Measurements from ENCODE around the gene COX8A. TPM values are rescaled to one million over a fixed set of nuclear protein-coding genes. Genes with fewer than 3 reads are reported as not detected.
A peak's percentile ranks its signal among the peaks of the same experiment; 100 is the strongest.

The COX8A gene
- total and polyA plus RNA-seq, 9 of the 15 experiments (the other 6 are each of a cell fraction or from before 2014, with no cell fraction given): 274 to 1,206 (median 526) TPM

DNA sequence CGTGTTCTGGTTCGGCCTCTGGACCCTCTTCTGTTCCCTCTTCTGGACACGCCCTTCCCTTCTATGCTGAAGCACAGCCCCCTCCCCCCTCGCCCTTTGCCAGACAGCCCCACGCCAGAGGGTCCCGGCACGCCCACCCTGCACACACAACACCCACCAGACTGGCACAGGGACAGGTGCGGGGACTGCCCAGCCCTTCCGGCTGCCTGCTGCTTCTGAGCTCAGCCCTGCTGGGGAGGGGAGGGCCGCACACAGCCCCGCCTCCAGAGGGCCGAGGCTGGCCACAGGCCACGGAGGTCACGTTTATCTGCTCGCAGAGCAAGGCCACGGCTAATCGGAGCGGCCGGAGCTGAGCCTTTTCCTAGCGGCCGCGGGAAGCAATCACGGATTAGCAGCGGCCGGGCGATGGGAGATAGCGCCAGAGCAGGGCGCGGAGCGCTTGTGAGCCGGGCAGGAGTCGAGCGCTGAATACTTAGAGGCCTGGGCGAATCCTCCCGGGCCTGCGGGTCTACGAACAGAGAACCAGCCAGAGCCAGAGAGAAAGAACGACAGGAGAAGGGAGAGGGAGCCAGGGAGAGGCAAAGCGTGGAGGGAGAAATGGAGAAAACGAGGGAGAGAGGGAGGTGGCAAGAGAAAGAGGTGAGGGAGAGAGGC is 33.3 kb downstream of the COX8A start (continued):
- TF ChIP-seq, protein P1, sequence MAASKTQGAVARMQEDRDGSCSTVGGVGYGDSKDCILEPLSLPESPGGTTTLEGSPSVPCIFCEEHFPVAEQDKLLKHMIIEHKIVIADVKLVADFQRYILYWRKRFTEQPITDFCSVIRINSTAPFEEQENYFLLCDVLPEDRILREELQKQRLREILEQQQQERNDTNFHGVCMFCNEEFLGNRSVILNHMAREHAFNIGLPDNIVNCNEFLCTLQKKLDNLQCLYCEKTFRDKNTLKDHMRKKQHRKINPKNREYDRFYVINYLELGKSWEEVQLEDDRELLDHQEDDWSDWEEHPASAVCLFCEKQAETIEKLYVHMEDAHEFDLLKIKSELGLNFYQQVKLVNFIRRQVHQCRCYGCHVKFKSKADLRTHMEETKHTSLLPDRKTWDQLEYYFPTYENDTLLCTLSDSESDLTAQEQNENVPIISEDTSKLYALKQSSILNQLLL (CRISPR knock-in tag; IDR thresholded peaks at IDR 0.05; ENCODE audit: borderline replicate concordance): no peak
- TF ChIP-seq PHB2 (IDR thresholded peaks at IDR 0.05; ENCODE audit: low read depth) (peak; percentile 77), NCOA1 (IDR thresholded peaks at IDR 0.05; ENCODE audit: low read depth) (peak; percentile 59; the same call in 1 of the 2 replicates), SIN3A (IDR thresholded peaks at IDR 0.05; ENCODE audit: borderline replicate concordance in 2 of 2, control insufficient read depth in 1 of 2, low read depth in 2 of 2, low read length in 2 of 2) (no peak), NUFIP1 (IDR thresholded peaks at IDR 0.05; ENCODE audit: partially characterized antibody) (no peak), LARP7 (IDR thresholded peaks at IDR 0.05) (no peak), DIDO1 (tag; IDR thresholded peaks at IDR 0.05; ENCODE audit: low read depth) (no peak), STAT5B (CRISPR knock-in tag; IDR thresholded peaks at IDR 0.05) (no peak), ZBTB8A (IDR thresholded peaks at IDR 0.05; ENCODE audit: partially characterized antibody) (no peak), HDAC1 (IDR thresholded peaks at IDR 0.05) (peak; percentile 72 to 99; a peak in 3 of 4 replicates), NFRKB (IDR thresholded peaks at IDR 0.05; ENCODE audit: low read depth) (no peak), U2AF1 (optimal IDR thresholded peaks at IDR 0.05; ENCODE audit: low read depth, low read length) (no peak), GATAD2B (IDR thresholded peaks at IDR 0.05; ENCODE audit: borderline replicate concordance) (peak; percentile 47; the same call in 1 of the 2 replicates), SMARCA5 (IDR thresholded peaks at IDR 0.05) (no peak), MAFG (tag; conservative IDR thresholded peaks at IDR 0.05) (no peak), MAFF (IDR thresholded peaks at IDR 0.05; ENCODE audit: low read length) (no peak), ZSCAN29 (IDR thresholded peaks at IDR 0.05) (no peak), PHF20 (IDR thresholded peaks at IDR 0.05; ENCODE audit: partially characterized antibody) (peak; percentile 70), CAMTA2 (CRISPR knock-in tag; conservative IDR thresholded peaks at IDR 0.05) (no peak), ZNF347 (CRISPR knock-in tag; IDR thresholded peaks at IDR 0.05; ENCODE audit: low read depth) (no peak), CCNT2 (IDR thresholded peaks at IDR 0.05; ENCODE audit: borderline replicate concordance, extremely low read depth, insufficient read length, low read depth, low read length) (peak; percentile 97)
- TF ChIP-seq, protein P2, sequence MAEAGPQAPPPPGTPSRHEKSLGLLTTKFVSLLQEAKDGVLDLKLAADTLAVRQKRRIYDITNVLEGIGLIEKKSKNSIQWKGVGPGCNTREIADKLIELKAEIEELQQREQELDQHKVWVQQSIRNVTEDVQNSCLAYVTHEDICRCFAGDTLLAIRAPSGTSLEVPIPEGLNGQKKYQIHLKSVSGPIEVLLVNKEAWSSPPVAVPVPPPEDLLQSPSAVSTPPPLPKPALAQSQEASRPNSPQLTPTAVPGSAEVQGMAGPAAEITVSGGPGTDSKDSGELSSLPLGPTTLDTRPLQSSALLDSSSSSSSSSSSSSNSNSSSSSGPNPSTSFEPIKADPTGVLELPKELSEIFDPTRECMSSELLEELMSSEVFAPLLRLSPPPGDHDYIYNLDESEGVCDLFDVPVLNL (CRISPR knock-in tag; IDR thresholded peaks at IDR 0.05; ENCODE audit: low read depth): no peak
- TF ChIP-seq, protein P3, sequence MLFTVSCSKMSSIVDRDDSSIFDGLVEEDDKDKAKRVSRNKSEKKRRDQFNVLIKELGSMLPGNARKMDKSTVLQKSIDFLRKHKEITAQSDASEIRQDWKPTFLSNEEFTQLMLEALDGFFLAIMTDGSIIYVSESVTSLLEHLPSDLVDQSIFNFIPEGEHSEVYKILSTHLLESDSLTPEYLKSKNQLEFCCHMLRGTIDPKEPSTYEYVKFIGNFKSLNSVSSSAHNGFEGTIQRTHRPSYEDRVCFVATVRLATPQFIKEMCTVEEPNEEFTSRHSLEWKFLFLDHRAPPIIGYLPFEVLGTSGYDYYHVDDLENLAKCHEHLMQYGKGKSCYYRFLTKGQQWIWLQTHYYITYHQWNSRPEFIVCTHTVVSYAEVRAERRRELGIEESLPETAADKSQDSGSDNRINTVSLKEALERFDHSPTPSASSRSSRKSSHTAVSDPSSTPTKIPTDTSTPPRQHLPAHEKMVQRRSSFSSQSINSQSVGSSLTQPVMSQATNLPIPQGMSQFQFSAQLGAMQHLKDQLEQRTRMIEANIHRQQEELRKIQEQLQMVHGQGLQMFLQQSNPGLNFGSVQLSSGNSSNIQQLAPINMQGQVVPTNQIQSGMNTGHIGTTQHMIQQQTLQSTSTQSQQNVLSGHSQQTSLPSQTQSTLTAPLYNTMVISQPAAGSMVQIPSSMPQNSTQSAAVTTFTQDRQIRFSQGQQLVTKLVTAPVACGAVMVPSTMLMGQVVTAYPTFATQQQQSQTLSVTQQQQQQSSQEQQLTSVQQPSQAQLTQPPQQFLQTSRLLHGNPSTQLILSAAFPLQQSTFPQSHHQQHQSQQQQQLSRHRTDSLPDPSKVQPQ (CRISPR knock-in tag; IDR thresholded peaks at IDR 0.05; ENCODE audit: borderline replicate concordance): no peak
- TF ChIP-seq, protein P4, sequence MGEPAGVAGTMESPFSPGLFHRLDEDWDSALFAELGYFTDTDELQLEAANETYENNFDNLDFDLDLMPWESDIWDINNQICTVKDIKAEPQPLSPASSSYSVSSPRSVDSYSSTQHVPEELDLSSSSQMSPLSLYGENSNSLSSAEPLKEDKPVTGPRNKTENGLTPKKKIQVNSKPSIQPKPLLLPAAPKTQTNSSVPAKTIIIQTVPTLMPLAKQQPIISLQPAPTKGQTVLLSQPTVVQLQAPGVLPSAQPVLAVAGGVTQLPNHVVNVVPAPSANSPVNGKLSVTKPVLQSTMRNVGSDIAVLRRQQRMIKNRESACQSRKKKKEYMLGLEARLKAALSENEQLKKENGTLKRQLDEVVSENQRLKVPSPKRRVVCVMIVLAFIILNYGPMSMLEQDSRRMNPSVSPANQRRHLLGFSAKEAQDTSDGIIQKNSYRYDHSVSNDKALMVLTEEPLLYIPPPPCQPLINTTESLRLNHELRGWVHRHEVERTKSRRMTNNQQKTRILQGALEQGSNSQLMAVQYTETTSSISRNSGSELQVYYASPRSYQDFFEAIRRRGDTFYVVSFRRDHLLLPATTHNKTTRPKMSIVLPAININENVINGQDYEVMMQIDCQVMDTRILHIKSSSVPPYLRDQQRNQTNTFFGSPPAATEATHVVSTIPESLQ (CRISPR knock-in tag; IDR thresholded peaks at IDR 0.05): no peak

Measured in K562 (cell line).